PC-9 (cell line): ENCODE measurements around the gene DLGAP3.

Experiments used
- EZH2 ChIP-seq: fragments of 200-600 bp; sonication (generic); IDR thresholded peaks from 2 replicates; pipeline ENCODE4 v1.8.0; 2017; ENCODE audit warnings: antibody characterized with exemption, low read depth
- TF ChIP-seq, protein P1 (sequence below): fragments of 200-600 bp; sonication (generic); conservative IDR thresholded peaks from 2 replicates; pipeline ENCODE4 v1.6.1; 2017; ENCODE audit warnings: mixed run types, antibody characterized with exemption, mild to moderate bottlenecking, moderate library complexity

DNA sequence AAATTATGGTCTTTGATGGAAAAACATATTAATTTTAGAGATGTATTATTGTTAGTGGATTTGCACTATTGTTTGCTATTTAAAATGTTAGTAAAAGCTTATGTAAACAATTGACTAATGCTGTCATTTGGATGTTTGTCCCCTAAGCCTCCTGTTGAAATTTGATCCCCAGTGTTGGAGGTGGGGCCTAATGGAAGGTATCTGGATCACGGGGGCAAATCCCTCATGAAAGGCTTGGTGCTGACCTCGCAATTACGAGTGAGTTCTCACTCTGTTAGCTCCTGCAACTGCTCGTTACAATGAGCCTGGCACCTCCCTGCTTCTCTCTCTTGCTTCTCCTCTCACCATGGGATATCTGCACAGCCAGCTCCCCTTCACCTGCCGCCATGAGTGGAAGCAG, 41.4 kb upstream of the DLGAP3 start:
- TF ChIP-seq, protein P1, sequence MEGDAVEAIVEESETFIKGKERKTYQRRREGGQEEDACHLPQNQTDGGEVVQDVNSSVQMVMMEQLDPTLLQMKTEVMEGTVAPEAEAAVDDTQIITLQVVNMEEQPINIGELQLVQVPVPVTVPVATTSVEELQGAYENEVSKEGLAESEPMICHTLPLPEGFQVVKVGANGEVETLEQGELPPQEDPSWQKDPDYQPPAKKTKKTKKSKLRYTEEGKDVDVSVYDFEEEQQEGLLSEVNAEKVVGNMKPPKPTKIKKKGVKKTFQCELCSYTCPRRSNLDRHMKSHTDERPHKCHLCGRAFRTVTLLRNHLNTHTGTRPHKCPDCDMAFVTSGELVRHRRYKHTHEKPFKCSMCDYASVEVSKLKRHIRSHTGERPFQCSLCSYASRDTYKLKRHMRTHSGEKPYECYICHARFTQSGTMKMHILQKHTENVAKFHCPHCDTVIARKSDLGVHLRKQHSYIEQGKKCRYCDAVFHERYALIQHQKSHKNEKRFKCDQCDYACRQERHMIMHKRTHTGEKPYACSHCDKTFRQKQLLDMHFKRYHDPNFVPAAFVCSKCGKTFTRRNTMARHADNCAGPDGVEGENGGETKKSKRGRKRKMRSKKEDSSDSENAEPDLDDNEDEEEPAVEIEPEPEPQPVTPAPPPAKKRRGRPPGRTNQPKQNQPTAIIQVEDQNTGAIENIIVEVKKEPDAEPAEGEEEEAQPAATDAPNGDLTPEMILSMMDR, result no peak
- no peak for TF ChIP-seq EZH2
